ENCODE data around the gene RNF157.
"Not testable (repeated sequence)": the region's sequence is repeated elsewhere in the genome, so short reads cannot be mapped to it uniquely, and the experiment has no call there.

Gene RNF157

GRCh38 chr17:76268991-76269981 is 29.0 kb upstream of the RNF157 start:
- DNase-seq (ENCODE audit: low read depth) = no peak
- no peak for TF ChIP-seq CTCF (IDR thresholded peaks at IDR 0.05; ENCODE audit: low read depth, low read length, missing control alignments)
- peak overlapping the region; percentile 45 for H3K4me3 ChIP-seq (ENCODE audit: low read depth, low read length)

- TF ChIP-seq CTCF (IDR thresholded peaks at IDR 0.05; ENCODE audit: low read depth, low read length, missing control alignments) = no peak
- no peak for DNase-seq (ENCODE audit: low read depth)
- peak overlapping the region; percentile 83 for H3K4me3 ChIP-seq (ENCODE audit: low read depth, low read length)
Measured at GRCh38 chr17:76268015-76268749, 27.9 kb upstream of the RNF157 start.

GRCh38 chr17:76267581-76268001 is 27.3 kb upstream of the RNF157 start:
- peak overlapping the region; percentile 83 for H3K4me3 ChIP-seq (ENCODE audit: low read depth, low read length)
- not testable (repeated sequence) for DNase-seq (ENCODE audit: low read depth)

- DNase-seq (ENCODE audit: low read depth) = no peak
- peak overlapping the region; percentile 83 for H3K4me3 ChIP-seq (ENCODE audit: low read depth, low read length)
- no peak for TF ChIP-seq CTCF (IDR thresholded peaks at IDR 0.05; ENCODE audit: low read depth, low read length, missing control alignments)
Measured at GRCh38 chr17:76267051-76267576, 26.8 kb upstream of the RNF157 start.

GRCh38 chr17:76266244-76266938 is 26.1 kb upstream of the RNF157 start:
- no peak for TF ChIP-seq CTCF (IDR thresholded peaks at IDR 0.05; ENCODE audit: low read depth, low read length, missing control alignments)

GRCh38 chr17:76265624-76266243 is 25.4 kb upstream of the RNF157 start:
- H3K4me3 ChIP-seq (ENCODE audit: low read depth, low read length) = peak overlapping the region; percentile 83
- DNase-seq (ENCODE audit: low read depth) = no peak
- TF ChIP-seq CTCF (IDR thresholded peaks at IDR 0.05; ENCODE audit: low read depth, low read length, missing control alignments) = no peak

More at GRCh38 chr17:76266244-76266938, 26.1 kb upstream of the RNF157 start:
- peak overlapping the region; percentile 83 for H3K4me3 ChIP-seq (ENCODE audit: low read depth, low read length)
- no peak for DNase-seq (ENCODE audit: low read depth)

All from GM12864 (cell line).